Smooth muscle cell (in vitro differentiated cells): Measurements from ENCODE around the gene FAM200B. TPM values are rescaled to one million over a fixed set of nuclear protein-coding genes. Genes with fewer than 3 reads are reported as not detected.

Experiments used
- DNase-seq: peaks from one replicate; lab custom pipeline; 2025; ENCODE audit not compliant: unreplicated experiment; lab: John Stamatoyannopoulos, UW
- H2AFZ ChIP-seq: fragments of 200-600 bp; sonication (generic); 2 replicates; pipeline ENCODE4 v1.6.0; 2016; ENCODE audit warnings: antibody characterized with exemption, low read depth, mild to moderate bottlenecking
- H3F3A ChIP-seq: fragments of 200-600 bp; sonication (generic); 2 replicates; pipeline ENCODE4 v1.6.0; 2017; ENCODE audit warnings: antibody characterized with exemption, low read depth
- H3K27ac ChIP-seq: fragments of 200-600 bp; sonication (generic); 2 replicates; pipeline ENCODE4 v1.5.1; 2016; ENCODE audit warnings: low read depth, mild to moderate bottlenecking
- H3K27me3 ChIP-seq: fragments of 200-600 bp; sonication (generic); 2 replicates; pipeline ENCODE4 v1.6.1; 2016; ENCODE audit warnings: low read depth, mild to moderate bottlenecking
- H3K36me3 ChIP-seq: fragments of 200-600 bp; sonication (generic); 2 replicates; pipeline ENCODE4 v1.5.1; 2016; ENCODE audit warnings: low read depth
- H3K4me1 ChIP-seq: fragments of 200-600 bp; sonication (generic); 2 replicates; pipeline ENCODE4 v1.5.1; 2016; ENCODE audit warnings: low read depth
- H3K4me2 ChIP-seq: fragments of 200-600 bp; sonication (generic); 2 replicates; pipeline ENCODE4 v1.6.0; 2016; ENCODE audit warnings: mild to moderate bottlenecking
- H3K4me3 ChIP-seq: fragments of 200-600 bp; sonication (generic); 2 replicates; pipeline ENCODE4 v1.5.1; 2016; ENCODE audit warnings: mild to moderate bottlenecking
- H3K79me2 ChIP-seq: fragments of 200-600 bp; sonication (generic); 2 replicates; pipeline ENCODE4 v1.6.0; 2016; ENCODE audit warnings: low read depth, mild to moderate bottlenecking
- H3K9ac ChIP-seq: fragments of 200-600 bp; sonication (generic); 2 replicates; pipeline ENCODE4 v1.6.0; 2016; ENCODE audit warnings: low read depth
- H3K9me3 ChIP-seq: fragments of 200-600 bp; sonication (generic); replicated peaks from 2 replicates; pipeline ENCODE4 v1.5.1; 2016; ENCODE audit warnings: low read depth
- H4K20me1 ChIP-seq: fragments of 200-600 bp; sonication (generic); 2 replicates; pipeline ENCODE4 v1.6.0; 2016; ENCODE audit warnings: low read depth
- WGBS: methylation state at CpG from one replicate; pipeline ENCODE4 v1.1.7; 2016; ENCODE audit warnings: low lambda C conversion rate; 5-methylcytosine and 5-hydroxymethylcytosine counted together
- polyA plus RNA-seq: library from polyadenylated mRNA; unstranded; fragments of >200 nt; fragmentation: Nextera tagmentation; extraction: Ambion mirVana; gene quantifications from 2 replicates; pipeline ENCODE4 v1.2.1, GENCODE V29; 2016
- total RNA-seq: library from RNA; depleted of rRNA; stranded (reverse); fragments of >200 nt; gene quantifications from 2 replicates; pipeline ENCODE4 v1.2.3, GENCODE V29; 2014
- TF ChIP-seq, protein P1 (sequence below): fragments of 200-600 bp; sonication (generic); IDR thresholded peaks from 2 replicates; pipeline ENCODE4 v1.5.1; 2017; ENCODE audit warnings: borderline replicate concordance, mild to moderate bottlenecking, antibody characterized with exemption; ENCODE audit not compliant: insufficient read depth, poor library complexity, severe bottlenecking

The FAM200B gene
- total and polyA plus RNA-seq, 2 experiments from 2014 or later = 24.1 to 49.8 TPM

DNA sequence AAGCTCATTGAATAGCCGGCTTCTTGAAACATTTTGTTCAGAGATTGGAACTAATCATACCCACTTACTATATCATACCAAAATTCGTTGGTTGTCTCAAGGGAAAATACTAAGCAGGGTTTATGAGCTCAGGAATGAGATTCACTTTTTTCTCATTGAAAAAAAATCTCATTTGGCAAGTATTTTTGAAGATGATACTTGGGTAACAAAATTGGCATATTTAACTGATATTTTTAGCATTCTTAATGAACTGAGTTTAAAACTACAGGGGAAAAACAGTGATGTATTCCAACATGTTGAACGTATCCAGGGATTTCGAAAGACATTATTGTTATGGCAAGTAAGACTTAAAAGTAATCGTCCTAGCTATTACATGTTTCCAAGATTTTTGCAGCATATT lies 6.4 kb downstream of the FAM200B start:
- Histone ChIP-seq H4K20me1 (no peaks in the 10 kb centered on the region), H3K9ac (no peak overlapping the region), H3K4me1 (peaks cover 49% of the 10 kb centered on the region), H3K36me3 (peaks cover 14% of the 10 kb centered on the region), H3K4me3 (no peak overlapping the region), H3K27me3 (no peaks in the 10 kb centered on the region), H2AFZ (no peak overlapping the region), H3K79me2 (peaks cover 38% of the 10 kb centered on the region), H3F3A (peaks cover 43% of the 10 kb centered on the region), H3K4me2 (no peak overlapping the region), H3K9me3 (no peaks in the 10 kb centered on the region), H3K27ac (peak overlapping the region; percentile 97)
- TF ChIP-seq, protein P1, sequence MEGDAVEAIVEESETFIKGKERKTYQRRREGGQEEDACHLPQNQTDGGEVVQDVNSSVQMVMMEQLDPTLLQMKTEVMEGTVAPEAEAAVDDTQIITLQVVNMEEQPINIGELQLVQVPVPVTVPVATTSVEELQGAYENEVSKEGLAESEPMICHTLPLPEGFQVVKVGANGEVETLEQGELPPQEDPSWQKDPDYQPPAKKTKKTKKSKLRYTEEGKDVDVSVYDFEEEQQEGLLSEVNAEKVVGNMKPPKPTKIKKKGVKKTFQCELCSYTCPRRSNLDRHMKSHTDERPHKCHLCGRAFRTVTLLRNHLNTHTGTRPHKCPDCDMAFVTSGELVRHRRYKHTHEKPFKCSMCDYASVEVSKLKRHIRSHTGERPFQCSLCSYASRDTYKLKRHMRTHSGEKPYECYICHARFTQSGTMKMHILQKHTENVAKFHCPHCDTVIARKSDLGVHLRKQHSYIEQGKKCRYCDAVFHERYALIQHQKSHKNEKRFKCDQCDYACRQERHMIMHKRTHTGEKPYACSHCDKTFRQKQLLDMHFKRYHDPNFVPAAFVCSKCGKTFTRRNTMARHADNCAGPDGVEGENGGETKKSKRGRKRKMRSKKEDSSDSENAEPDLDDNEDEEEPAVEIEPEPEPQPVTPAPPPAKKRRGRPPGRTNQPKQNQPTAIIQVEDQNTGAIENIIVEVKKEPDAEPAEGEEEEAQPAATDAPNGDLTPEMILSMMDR = no peak
- no peak for DNase-seq
- 87% methylated on average over 5 of the region's 5 CpGs for WGBS

GRCh38 chr4:15689540-15689939 lies 7.9 kb downstream of the FAM200B start:
- H2AFZ ChIP-seq = no peak overlapping the region
- peak overlapping the region; percentile 79 for H3K4me2 ChIP-seq
- peaks cover 46% of the 10 kb centered on the region for H3F3A ChIP-seq
- peak overlapping the region; percentile 69 for H3K9ac ChIP-seq
- no peak overlapping the region for H3K4me3 ChIP-seq
- peaks cover 23% of the 10 kb centered on the region for H3K79me2 ChIP-seq
- peaks cover 49% of the 10 kb centered on the region for H3K4me1 ChIP-seq
- WGBS = 76% methylated on average over 2 of the region's 2 CpGs
- DNase-seq = no peak
- H3K9me3 ChIP-seq = no peaks in the 10 kb centered on the region
- H3K27ac ChIP-seq = peak overlapping the region; percentile 97
- no peaks in the 10 kb centered on the region for H3K27me3 ChIP-seq
- H4K20me1 ChIP-seq = no peaks in the 10 kb centered on the region
- peaks cover 14% of the 10 kb centered on the region for H3K36me3 ChIP-seq
- TF ChIP-seq, protein P1 = no peak

- no peaks in the 10 kb centered on the region for H4K20me1 ChIP-seq
- H2AFZ ChIP-seq = no peak overlapping the region
- H3K79me2 ChIP-seq = peaks cover 17% of the 10 kb centered on the region
- H3K36me3 ChIP-seq = peaks cover 14% of the 10 kb centered on the region
- TF ChIP-seq, protein P1 = no peak
- H3K4me1 ChIP-seq = peaks cover 56% of the 10 kb centered on the region
- DNase-seq = no peak
- H3K4me3 ChIP-seq = no peak overlapping the region
- H3K27me3 ChIP-seq = no peaks in the 10 kb centered on the region
- H3K9me3 ChIP-seq = no peaks in the 10 kb centered on the region
- peak overlapping the region; percentile 84 for H3K9ac ChIP-seq
- H3K4me2 ChIP-seq = peak overlapping the region; percentile 79
- 5% methylated on average over 7 of the region's 7 CpGs for WGBS
- peak overlapping the region; percentile 97 for H3K27ac ChIP-seq
- H3F3A ChIP-seq = peaks cover 46% of the 10 kb centered on the region
These were observed 8.6 kb downstream of the FAM200B start for GRCh38 chr4:15690020-15690809.
